Superior temporal gyrus (tissue), 1 donor: Measurements from ENCODE around the gene HTR1D.

ENCODE experiments used
- DNase-seq: peaks from one replicate; pipeline ENCODE4 v3.0.0-alpha.2; 2016; ENCODE audit errors: extremely low spot score

HTR1D gene

DNA sequence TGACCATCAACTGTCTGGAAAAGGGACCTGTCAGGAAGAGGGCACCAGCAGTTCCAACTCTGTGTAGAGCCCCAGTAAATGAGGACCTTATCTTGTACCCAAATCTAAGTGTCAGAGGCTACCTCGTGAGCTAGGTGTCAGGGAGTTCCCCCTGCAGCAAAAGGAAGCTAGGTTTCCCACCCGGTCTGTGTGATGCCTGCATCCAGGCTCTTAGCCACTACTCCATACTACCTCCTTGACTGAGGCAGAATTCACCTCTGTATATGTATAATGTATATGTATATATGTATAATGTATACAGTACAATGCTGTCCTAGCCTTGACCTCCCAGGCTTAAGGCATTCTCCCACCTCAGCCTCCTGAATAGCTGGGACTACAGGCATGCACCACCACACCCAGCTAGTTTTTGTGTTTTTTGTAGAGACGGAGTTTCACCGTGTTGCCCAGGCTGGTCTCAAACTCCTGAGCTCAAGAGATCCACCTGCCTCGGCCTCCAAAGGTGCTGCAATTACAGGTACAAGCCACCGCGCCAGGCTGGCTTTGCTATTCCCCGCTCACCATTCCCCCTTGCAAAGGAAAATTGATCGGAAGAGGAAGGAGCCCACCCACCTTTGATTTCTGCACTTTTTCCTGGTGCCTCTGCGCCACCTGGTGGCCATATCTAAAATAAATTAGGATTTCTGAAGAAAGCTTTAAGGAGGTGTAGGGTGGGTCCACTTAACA is 32.9 kb downstream of the HTR1D start:
- DNase-seq, result peak; percentile 75

DNA sequence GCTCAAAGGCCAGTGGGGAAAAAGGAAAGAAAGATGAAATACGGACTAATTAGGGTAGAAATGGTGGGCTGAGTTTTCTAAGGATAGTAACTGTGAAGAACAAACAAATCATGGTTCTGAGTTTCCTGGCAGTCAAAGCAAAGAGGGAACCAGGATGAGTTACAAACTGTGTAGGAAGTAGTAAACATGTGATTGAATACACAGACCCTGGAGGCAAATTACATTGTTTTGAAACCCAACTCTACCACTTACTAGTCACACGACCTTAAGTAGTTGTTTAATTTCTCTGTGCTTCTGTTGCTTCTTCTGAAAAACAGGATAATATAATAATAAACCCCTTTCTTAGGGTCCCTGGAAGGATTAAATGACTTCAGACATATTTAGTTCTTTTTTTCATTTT is 37.4 kb downstream of the HTR1D start:
- no peak for DNase-seq

DNA sequence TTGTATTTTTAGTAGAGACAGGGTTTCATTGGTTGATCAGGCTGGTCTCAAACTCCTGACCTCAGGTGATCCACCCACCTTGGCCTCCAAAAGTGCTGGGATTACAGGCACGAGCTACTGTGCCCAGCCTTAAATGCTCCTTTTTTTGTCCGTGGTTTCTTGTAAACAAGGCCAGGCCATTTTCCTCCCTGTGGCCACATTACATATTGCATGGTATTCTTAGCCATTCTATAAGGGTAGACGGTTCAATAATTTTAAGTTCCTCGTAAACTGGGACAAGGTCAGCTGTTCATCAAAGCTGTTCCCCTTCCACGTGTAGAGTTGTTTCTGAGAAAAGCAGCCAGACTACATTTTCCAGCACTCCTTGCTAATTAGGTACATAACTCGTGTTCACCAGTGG is 38.4 kb downstream of the HTR1D start:
- no peak for DNase-seq

DNA sequence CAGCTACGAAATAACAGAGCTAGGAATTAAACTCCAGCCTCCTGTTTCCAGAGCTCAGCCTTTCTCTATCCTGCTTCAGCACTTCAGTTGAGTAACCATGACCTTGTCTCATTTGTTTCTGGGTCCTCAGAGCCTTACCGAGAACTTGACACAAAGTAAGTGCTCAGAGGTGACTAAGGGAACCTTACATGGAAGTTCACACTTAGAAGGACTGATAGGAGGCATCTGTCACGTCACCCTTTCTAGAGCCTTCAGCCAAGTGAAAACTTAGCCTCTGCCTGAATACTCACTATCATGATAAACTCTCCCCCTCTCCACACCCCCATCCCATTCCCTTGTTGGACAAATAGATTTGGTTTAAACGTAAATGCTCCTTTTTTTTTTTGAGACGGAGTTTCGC is 38.9 kb downstream of the HTR1D start:
- peak; percentile 29 for DNase-seq

DNA sequence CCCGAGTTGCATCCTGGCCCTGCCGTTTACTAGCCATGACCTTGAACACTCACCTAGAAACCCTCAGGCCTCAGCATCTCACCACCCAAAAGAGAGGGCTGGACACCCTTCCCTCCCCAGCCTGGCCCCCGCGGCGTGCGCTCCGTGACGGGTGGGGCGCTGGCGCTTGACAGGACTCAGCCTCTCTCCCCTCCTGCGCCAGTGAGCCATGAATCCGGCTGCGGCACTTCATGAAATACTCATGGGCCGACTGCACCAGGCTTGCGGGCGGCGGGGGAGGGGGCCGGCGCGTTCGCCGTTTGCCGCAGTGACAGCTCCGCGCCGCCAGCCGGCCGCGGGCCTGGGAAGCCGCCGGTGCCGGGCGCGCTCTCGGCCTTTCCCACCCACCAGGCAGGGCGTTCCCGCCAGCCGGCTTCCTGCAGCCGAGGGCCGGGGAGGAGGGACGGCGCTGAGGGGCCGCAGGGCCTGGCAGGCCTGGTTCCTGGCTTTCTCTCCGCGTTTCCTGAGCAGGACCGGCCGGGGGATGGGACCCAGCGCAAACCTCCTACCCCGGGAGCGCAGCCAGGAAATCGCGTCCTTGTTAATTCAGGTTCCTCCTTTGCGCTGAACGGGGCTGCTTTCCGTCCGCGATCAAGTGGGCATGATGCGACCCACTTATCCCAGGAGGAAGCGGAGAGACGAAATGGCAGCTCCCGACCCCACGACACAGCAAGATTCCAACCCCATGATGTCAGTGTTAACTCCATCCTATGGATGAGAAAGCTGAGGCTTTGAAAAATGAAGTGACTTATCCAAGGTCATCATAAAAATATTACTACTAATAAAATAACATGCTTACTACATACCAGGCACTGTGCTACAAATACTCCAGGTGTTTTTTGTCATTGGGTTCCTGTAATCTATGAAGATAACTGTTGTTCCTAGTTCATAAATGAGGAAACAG is 39.6 kb downstream of the HTR1D start:
- DNase-seq, result peak; percentile 50

DNA sequence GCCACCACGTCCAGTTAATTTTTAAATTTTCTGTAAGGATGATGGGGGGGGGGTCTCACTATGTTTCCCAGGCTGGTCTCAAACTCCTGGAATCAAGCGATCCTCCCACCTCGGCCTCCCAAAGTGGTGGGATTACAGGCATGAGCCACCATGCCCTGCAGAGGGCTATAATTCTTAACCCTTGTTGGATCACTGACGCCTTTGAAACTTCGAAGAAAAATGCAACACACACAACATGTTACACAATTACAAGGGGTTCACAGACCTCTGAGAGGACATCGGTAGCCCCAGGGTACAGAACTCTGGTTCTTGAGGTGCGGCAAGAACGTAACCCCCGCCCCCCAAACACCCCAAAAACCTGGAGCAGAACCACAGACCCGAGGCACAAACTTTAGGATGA is 40.3 kb downstream of the HTR1D start:
- DNase-seq, result no peak

DNA sequence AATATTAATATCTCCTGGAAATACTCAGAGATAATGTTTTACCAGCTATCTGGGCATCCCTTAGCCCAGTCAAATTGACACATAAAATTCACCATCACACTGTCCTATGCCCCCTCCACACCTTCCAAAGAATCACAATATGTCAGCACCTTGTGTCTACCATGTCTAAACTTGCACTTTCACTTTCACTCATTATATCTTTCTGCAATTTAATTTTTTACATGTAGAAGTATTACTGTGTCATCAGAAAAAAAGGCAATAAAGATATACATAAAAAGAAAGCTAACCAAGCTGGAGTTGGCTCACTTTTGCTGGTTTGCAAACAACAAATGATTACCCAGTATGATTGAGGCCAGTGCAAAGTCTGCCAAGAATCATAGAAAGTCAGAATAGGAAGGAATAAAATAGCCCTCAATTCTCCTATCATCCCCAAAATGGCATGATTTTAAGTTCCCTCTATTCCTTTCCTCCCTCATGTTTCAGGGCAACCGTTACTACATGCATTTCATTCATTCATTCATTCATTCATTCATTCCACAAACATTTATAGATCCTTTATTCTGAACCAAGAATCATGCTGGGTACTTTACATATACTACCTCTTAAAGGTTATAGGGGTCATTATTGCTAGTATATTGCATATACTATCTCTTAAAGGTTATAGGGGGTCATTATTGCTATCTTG is 42.7 kb downstream of the HTR1D start:
- DNase-seq, result no peak

DNA sequence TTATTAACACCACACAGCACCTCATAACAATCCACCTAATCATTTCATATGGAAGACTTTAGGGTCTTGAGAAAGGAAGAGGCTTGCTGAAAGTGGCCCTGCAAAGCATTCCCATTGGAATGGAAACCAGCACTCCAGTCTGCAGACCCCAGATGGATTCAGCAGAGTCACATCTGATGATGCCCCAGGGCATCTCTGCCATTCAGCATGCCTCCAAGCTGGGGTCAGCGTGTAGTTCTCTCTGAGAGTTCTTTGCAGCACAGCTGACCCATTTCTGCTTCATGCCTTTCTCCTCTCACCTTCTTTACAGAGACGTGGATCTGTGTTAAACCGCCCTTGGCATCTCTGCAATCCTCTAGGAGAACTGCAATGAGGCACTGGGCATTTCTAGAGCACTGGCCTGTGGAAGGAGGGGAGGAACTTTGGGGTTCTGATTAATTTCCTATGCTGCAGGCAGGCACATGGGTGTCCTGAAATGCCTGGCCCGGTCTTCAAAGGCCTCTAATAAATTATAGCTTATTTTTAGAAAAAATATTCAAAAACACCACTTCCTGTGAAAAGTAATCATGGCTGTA is 46.0 kb downstream of the HTR1D start:
- no peak for DNase-seq

DNA sequence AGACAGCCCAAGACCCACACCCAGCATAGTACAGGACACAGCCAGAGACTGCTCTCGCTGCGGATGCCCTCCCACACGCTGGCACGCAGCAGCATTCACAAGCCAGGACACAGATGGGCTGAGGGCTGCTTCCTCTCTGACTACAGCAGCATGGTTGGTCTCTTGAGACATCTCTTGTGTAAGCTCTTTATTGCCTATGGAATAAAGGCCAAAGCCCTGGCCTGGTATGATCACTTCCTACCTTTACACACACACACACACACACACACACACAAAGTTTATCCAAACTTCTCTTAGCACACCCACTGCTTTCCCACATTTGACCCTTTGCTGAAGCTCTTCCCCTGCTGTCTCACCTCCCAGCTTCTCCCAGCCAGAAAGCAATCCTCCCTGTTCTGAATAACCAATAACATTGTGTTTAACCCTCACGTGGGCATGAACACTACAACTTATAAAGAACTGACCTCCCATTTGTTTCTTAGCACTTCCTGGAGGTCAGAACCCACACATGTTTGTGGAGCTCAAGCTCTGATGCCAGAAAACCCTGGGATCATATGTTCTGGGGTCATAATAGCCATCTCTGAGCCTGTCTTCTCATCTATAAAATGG is 47.5 kb downstream of the HTR1D start:
- peak; percentile 52 for DNase-seq

DNA sequence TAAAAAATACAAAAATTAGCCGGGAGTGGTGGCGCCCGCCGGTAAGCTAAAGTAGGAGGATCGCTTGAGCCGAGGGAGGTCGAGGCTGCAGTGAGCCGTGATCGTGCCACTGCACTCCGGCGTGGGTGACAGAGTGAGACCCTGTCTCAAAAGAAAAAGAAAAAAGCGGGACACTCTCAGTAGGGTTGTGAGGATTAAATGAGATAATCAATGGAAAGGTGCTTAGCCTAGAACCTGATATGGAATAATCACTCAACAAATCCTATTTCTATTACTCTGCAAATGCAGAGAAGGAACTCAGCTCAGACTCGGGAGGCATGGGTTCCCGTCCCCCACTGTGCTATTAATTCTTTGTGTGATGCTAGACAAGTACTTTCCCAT is 48.1 kb downstream of the HTR1D start:
- DNase-seq, result no peak

DNA sequence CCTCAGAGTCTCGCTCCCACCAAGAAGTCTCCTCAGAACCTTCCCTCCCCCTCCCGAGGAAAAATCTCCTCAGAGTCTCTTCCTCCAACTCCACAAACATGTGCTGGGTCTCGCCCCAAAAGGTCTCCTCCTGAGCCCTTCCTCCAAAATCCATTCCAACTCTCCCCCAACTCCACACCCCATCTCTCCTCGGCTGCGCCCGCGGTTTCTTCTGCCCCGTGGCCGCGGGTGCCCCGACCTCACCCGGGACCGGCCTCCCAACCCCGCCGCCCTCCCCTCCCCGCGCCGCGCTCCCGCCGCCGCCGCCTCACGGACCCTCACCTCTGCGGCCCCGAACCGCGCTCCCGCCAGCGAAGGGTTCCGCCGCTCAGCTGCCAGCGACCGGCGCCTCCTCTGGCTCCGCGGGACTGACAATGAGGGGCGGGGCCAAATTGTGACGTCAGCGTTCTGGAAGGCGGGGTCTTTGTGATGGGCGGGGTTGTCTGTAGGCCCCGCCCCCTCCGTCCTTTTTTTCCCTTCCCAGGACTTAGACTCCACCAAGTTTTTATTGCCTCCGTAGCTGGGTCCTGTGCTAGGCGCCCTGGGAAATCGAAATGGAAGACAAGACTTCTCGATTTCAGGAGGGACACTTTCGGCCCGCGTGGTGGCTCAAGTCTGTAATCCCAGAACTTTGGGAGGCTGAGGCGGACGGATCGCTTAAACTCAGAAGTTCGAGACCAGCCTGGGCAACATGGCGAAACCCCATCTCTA is 48.7 kb downstream of the HTR1D start, which contains the start of gene LUZP1:
Gene LUZP1 (minus strand): TSS at position 412 of the 750 bp plus-strand sequence.
- DNase-seq, result peak; percentile 91

DNA sequence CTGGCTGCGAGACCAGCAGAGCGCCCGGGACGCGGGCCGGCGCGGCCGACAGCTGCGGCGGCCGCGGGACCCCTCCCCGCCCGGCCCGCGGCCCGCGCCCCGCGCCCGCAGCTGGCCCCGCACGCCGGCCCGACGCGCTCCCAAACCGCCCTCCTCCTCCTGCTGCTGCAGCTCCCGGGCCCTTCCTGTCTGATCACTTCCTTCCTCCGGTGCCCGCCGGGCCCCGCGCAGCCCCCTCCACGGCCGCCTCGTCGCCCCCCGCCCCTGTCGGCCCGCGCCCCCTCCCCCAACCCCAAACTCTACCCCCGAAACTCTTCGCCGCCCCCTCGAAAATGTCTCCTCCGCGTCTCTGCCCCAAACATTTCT is 49.2 kb downstream of the HTR1D start:
- DNase-seq, result no peak

DNA sequence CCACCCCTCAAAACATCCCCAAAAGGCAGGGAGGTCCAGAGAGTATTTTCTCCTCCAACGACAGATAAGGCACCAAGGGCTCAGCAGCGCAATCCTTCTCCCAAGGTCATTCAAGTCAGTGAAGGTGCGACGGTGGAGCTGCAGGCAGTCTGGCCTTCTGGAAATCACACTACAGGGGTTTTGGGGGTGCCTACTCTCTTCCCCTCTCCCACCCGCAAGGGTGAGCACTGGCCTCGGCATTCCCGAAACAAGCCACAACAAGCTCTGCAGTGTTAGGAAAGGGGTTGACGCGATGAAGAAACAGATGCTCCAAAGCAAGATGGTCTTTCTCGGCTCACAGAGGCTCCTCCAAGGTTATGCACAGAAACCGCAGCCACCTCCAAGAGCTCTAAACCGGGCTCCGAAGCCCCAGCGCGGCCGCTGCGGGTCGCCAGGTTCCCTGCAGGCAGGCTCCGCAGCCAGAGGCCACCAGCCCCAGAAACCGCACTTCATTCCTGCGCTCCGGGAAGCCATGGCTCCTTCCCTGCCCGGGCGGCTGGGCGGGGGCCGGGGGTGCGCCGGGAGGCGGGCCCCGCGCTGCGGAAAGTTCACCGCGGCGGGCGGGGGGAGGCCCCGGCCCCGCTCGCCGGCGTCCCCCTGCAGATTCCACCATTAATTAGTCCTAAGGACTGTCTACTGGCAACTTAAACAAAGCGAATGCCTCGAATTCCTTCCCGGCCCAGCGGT is 49.8 kb downstream of the HTR1D start:
- DNase-seq, result peak; percentile 45

DNA sequence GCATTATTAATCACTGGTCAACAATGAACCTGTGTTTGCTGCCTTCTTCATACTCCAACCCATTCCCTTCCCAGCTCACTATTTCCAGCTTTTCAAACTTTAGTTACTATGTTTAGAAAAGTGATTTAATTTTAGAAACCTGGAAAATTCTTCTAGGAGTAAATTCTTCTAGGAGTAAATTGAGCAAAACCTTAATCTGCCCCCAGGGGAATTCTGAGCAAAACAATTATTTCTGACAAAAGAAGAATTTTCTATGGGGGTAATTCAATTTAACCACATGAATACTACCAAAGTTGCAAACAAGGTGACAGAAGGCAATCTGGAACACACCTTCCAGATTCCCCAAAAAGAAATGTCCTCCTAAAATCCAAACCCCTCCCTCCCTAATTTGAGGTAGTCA is 50.4 kb downstream of the HTR1D start:
- no peak for DNase-seq

DNA sequence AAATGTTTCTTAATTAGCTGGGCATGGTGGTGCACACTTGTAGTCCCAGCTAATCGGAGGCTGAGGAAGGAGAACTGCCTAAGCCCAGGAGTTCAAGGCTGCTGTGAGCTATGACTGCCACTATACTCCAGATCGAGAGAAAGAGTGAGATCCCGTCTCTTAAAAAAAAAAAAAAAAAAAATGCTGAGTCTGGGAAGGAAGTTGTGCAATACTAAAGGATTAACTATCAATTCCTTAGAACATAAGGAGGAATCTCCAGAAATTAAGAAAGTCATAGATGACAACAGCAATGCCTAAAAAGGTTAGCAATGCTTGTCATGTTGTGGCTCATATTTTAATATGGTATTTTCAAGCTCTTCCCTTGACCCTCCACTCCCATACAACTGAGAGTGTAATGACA is 53.9 kb downstream of the HTR1D start:
- DNase-seq, result no peak

DNA sequence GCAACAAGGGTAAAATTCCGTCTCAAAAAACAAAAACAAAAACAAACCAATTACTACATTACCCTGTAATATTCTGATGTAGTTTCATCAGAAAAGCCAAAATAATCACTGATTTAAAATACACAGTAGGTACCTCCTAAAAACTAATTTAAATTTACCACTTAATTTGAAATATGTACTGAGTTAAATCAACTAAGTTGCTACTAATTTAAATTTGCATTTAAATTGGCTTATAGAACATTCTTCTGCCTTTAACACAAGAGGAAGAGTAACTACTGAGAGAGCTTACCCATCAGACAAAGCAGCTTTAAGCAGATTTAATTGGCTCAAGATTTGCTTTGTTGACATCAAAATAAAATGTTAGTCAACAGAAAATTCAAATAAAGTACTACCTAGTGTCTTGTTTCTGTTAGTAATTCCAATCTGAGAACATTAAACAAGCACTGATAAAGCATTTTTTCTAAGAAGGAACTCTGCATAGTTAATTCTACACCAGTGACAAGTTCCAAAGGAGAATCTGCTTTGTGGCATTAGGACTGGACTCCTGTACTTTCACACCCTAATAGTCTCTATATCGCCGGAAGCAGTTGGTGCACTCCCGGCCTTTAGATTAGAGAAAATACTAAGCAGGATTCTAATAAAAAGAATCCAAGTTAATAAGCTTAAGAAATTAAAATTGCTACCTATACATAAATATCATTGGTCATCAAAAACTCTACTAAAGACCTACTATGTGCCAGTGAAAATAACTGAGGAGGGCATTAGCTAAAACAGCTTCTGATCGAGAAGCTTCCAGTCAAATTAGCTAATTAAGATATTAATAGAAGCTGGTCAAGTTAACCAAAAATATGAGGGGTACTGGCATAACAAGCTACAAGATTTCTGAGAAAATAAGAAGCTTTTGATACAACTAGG is 57.1 kb downstream of the HTR1D start:
- no peak for DNase-seq

DNA sequence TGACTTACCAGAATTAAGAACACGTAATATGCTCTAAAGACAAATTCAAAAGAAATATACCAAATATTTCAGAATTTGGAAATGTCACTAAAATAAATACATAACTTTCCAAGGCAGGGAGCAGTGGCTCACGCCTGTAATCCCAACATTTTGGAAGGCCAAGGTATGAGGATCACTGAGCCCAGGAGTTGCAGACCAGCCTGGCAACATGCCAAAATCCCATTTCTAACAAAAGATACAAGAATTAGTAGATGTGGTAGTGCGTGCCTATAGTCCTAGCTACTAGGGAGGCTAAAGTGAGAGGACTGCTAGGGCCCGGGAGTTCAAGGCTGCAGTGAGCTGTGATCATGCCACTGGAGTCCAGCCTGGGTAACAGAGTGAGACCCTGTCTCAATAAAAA is 60.4 kb downstream of the HTR1D start:
- DNase-seq, result no peak

DNA sequence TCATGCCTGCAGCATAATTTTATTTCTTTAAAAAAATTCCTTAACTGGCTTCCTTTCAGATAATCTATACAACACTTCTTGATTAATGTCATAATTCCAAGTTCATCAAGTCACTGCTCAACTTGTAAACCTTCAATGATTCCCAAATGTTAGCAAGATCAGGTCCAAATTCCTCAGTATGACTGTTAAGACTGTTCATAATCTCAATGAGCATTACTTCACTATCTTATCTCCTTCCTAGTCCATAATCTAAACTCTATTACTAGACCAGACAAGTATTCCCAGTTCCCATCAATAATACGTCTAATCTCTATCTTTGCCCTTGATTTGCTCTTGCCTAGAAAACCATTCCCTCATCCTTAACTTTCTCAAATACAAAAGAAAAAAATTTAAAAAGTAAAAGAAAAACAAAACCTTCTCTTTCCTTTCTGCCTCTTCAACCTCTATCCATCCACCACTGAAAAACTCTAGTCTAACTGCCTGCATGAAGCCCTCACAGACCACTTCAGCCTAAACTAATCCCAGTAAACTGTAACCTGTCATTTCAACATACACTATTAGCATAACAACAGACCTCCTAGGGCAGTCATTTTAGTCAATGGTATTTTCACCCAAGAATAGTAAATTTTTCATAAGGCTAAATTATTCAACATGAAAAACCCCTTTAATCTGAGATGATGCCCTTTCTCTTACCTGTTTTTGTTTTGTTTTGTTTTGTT is 64.2 kb downstream of the HTR1D start:
- DNase-seq, result no peak

DNA sequence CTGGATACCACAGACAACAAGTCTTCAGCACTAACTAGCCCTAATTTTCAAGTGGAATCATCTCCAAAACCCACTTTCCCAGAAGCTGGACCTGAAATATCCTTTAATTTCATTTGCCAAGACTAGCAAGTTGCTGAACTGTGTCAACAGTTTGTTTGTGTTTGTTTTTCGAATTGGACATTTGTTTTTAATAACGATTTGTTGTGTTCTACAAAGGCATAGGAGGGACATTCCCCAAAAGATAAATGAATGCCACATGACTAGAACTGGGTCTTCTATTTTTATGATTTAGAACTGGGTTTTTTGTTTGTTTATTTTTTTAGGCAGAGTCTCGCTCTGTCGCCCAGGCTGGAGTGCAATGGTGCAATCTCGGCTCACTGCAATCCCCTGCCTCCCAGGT is 66.6 kb downstream of the HTR1D start:
- DNase-seq, result no peak
